ENCODE data around the gene XPNPEP2.

- TF ChIP-seq EZH2 (IDR thresholded peaks at IDR 0.05; ENCODE audit: insufficient read depth, poor library complexity, severe bottlenecking) (no peak), EZH2phosphoT487 (IDR thresholded peaks at IDR 0.05; ENCODE audit: insufficient read depth, low read depth) (no peak)
These were observed 20.9 kb upstream of the XPNPEP2 start for GRCh38 chrX:129717892-129718291.
